T-helper 22 cell (primary cell): ENCODE measurements around the gene EPSTI1.
A peak's percentile ranks its signal among the peaks of the same experiment; 100 is the strongest.
"Not testable (repeated sequence)": the region's sequence is repeated elsewhere in the genome, so short reads cannot be mapped to it uniquely, and the experiment has no call there.

ENCODE experiments used
- DNase-seq: peaks from one replicate; pipeline ENCODE4 v3.0.0-alpha.2; 2020; ENCODE audit warnings: low read depth

EPSTI1 gene

DNA sequence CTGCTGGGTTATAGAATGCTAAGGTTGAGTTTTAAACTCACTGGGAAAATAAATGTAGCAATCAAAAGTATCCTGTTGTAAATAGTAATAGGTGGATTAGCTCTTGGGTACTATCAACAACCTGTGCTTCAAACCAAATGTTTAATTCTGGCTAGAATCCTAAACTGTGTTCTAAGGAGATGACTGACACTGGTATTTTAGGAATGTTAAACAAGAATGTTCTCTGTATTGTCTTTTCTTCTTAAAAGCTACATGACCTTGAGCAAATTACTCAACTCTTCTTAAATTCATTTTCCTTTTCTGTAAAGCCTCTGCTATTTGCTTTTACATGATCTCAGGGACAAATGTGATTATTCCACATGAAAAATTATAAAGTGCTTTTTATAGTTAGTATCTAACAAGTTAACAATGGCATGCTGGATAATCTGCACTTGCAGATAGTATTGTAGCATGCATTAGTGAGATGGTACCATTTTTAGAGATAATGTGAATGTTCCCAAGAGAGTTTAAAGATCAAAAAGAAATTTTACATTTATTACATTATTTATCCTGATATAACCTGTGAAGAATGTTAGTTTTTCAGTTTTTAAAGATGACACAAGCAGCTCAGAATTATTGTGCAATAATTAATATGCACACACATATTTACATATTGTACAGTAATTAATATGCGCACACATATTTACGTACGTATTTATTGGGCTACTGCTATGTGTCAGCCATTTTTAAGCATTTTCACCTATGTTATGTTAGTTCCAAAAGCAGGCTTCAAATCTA is 13.6 kb upstream of the EPSTI1 start:
- DNase-seq, result no peak

DNA sequence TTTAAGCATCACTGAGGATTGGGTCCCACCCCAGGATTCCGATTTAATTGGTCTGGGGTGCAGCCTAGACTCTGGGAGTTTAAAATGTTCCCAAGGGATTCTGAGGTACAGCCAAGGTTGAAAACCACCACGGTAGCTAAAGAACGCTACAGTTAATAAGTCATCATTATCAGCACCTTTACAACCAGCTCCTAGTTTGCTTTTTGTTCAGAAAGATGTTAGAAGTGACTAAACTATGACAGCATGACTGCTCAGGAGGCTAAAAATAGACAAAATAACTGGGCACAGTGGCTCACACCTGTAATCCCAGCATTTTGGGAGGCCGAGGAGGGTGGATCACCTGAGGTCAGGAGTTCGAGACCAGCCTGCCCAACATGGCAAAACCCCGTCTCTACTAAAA is 11.7 kb upstream of the EPSTI1 start:
- no peak for DNase-seq

DNA sequence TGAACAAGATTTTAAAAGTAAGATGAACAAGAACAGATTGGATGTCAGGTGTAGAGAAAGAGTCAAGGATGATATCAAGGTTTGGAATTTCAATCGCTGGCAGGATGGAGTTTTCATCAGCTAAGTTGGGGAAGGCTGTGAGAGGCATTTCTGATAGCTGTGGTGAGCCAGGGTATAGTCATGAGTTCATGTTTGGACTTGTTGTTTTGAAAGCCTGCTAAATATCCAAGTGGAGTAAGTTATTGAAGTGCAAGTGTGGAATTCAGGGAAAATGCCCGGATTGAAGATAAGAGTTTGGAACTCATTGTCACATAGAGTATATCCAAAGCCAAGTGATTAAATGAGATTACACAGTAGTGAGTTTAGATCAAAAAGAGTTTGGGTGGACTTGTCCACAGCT is 11.0 kb upstream of the EPSTI1 start:
- no peak for DNase-seq

DNA sequence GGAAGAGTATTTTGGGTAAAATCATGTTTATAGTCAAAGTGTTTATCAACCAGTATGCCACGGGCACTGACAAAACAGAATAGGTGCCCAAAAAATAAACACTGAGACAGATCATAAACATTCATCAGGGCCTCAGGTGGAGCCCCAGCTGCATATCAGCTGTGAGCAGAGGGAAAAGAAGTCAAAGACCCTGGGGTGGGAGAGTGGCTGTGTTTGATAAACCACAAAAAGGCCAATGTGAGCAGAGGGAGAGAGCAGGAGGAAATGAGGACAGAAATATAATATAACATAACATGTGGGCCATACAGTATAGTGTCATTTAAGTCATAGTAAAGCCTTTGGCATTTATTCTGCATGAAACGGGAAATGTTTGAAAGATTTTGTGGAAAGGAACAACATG is 10.0 kb upstream of the EPSTI1 start:
- no peak for DNase-seq

DNA sequence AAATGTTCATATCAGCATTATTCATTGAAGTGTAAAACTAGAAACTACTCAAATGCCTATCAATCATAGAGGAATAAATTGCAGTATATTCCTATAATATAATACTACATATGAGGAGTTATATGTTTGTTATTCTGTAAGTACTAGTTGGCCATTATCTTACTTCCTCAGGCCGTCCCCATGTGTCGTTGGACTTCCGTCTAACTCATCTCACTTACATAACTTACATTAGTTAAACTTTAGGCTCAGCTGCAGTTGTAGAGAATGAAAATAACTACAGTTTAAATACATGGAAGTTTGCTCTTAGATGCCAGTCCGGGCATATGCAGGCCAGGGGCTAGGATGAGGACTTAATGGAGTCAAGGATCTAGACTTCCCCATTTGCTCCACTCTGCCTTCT is 8.6 kb upstream of the EPSTI1 start:
- no peak for DNase-seq

DNA sequence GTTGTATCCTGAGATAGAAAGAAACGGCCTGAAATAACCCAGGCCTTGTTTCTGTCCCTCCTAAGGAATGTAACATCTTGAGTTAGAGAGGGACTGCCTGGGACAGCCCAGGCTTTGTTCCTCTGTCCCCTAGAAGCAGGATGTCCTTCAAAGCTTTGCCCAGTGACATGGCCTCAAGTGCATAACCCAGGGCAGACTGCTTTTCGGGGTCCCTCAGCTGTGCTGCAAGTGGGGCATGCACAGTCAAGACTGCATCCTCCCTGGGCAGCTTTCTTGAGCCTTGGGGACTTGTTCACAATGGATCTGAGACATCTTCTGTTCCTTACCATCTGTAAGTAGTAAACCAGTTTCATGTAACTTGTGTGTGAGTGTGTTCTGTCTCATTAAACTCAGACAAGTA is 7.5 kb upstream of the EPSTI1 start:
- no peak for DNase-seq

DNA sequence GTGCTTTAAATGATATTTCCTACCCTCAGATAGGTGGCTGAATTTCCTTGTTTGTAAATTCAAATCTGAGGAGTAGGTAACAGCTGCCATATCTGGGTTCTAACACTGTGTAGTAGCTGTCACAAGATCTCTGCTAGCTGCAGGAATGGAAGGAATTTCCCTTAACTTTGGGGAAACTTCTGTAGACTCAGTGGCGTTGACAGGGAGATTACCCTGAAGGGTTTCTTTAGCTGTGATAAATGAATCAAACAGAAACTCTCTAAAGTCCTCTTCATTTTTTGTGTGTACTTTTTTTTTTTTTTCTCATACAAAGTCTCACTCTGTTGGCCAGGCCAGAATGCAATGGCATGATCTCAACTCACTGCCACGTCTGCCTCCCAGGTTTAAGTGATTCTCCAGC is 5.3 kb upstream of the EPSTI1 start:
- DNase-seq, result no peak

DNA sequence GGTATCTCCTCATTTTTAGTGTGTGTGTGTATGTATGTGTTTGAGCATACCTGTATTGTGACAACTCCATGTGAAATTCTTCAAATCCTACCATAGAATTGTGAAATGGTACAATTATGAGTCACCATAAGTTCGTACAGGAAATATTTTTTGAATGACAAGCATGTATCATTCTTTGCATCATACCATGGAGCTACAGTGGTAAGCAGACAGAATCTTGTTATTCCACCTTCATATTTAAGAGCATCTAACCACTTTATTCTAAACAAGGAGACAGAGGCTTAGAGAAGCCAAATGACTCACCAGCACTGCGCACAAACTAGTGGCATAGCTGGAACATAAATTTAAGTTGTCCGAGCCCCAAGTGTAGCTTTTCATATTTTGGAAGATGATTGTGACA is 4.5 kb upstream of the EPSTI1 start:
- no peak for DNase-seq

DNA sequence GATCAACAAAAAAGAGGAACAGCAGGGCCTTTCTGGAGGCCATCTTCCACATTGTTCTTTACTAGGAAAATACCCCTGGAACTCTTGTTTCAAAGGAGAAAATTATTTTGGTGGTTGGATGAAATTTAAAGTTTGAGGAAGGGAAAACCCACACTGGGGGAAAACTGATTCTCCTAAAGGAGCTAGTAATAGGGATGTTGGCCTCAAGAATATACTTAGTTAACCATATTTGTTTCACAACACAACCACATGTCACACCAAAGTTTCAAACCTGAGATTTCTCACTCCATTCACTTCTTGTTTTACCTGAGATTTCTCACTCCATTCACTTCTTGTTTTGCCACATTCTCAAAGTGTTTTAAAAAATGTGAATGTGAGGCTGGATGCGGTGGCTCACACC is 2.8 kb upstream of the EPSTI1 start:
- DNase-seq, result no peak

DNA sequence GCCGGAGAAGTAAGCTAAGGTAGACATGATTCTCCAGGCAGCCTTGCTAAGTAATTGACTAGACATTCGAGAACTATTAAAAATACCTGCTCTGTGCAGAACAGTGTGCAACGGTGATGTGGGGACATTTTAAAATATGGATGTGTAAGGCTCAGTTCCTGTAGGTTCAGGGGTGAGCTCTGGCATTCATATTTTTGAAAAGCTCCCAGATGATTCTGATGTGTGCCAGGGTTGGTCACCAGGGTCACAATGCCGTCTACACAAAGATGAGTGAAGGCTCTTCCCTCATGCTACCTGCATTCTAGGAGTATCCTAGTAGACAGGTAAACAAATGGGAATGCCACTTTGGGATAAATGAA is 702 bp upstream of the EPSTI1 start:
- no peak for DNase-seq

DNA sequence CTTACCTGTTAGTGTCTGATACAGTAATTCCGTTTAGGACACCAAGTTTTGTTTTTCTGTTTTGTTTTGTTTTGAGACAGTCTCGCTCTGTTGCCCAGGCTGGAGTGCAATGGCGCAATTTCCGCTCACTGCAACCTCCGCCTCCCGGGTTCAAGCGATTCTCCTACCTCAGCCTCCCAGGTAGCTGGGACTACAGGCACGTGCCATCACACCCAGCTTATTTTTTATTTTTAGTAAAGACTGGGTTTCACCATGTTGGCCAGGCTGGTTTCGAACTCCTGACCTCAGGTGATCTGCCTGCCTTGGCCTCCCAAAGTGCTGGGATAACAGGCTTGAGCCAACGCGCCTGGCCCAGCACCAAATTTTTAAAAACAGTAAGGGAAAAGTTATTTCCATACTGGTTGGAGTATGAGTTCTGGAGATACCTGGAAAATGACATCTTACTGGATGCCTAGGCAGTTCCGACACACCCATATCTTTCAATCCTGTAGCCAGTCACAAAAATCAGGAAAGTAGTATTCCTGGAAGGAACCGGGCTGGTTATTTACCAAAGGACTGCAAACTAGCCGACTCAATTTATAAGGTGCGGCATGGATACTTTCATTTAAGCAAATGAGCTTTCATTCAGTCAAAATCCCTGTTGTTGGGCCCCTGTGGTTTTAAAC is 676 bp downstream of the EPSTI1 start:
- not testable (repeated sequence) for DNase-seq

DNA sequence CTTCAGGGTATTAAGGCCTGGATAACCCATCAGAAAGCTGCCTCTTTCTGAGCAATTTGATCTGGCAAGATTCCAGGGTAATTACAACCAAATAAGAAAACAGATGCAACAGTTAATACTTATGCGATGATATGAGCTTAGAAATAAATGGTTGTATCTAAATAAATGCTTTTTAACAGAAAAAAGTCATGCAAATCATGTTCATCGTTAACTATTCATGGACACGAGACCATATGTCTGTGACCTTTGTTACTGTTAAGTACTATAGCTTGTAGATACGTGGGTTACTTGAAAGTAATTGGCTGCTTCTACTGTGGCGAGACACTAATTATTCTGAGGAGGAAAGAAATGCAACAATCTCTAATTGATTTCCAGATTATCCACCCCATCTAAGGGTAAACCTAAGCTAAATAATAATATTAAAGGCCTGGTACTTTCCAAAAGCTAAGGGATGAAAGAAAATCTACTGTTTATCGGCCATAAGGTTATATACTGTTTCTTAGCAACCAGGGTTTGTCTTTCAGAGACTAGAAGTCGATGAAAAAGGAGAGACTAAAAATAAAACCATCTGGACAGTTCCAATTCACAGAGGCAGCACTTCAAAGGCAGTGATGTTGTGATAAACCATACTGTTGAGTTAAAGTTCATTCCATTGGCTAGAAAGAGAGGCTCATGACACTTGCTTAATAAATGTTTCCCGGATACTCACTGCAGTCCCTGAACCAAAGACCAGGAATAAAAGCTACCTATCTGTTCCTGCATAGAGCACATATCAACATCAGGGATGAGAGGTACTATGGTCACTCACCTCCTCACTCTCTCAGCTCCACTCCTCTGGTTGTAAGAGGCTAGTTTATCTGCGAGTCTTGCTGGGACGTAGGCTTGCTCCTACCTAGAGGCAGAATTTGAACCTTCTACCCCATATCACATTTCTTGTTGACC is 1.5 kb downstream of the EPSTI1 start:
- DNase-seq, result peak; percentile 3

DNA sequence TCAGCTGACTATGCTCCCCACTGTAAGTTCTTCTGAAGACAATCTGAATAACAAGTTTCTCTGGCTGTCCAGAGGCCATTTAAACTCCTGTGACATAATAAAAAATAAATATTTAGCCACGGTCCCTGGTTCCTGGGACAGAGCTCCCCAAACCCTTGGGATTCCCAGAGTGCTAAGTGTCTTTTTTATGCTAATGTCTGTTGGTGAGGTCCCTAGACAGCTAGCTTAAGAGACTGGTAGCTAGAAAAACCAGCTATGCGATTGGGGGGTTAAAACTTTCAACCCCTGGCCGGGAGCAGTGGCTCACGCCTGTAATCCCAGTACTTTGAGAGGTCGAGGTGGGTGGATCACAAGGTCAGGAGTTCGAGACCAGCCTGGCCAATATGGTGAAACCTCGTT is 5.9 kb downstream of the EPSTI1 start:
- no peak for DNase-seq

DNA sequence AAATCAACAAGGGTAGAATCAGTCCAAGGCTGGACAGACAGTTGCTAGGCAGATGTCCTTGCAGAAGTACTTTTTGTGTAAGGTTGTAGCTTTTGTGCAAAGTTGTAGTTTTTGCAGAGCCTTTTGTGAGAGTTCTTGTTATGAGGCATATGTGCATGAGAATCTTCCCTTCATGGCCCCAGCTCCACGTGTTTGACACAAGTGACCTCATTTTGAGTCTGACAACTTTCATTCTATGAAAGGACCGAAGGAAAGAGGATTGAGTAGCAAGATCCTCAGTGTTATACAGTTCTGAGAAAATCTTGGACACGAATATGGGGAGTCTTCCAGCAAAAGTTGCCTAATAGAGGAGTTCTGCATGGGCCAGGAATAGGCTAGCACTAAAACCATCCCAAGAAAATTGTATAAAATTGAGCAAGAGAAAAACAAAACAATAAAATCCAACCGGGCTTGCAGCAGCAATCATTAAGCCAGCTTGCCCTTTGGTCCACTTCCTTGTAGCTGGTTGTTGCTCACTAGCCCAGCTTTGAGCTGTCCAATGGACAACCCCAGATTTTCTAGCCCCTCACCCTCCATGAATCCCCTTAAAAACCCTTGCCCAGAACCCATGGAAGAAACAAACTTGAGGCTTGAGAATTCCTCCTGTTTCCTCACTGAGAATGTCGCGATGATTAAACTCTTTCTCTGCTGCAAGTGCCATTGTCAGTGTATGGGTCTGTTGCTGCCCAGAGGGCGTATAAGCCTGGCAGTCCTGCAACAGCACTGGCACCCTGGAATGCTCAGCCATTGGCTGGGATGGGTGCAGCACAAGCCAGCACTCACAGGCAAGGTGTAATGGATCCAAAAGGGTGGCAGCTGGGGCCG is 6.5 kb downstream of the EPSTI1 start:
- no peak for DNase-seq

DNA sequence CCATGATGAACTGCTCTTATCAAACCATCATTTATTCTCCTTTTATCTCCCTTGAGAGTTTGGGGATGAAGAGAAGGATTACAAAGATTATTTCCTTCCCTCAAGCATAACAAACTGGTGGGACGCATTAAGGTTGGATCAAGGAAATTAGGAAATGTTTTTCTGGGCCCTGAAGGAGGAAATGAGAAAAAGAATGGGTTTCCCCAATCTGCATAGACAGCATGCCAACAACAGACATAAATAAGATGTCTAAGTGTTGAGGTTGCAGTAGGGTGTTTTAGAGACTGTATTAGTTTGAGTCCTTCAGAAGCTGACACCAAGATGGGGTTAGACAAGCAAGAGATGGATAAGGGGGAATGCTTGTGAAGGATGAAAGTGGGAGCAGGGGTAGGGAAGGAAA is 7.3 kb downstream of the EPSTI1 start:
- DNase-seq, result no peak

DNA sequence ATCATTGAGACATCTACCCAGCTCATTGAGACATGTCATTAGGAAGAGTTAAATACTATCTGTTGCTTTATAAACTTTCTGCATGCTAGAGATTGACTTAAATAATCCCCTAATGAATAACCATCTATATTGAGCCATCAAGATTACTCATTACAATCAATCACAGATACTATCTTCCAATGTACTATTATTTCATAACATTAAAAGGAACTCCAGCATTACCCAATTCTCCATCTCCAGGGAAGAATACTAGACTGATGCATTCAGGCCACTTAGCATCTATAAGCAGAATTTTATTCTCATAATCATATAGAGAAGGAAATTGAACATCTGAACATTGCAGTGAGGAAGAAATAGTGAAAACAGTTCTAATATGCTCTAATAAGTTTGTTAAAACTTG is 8.0 kb downstream of the EPSTI1 start:
- no peak for DNase-seq

DNA sequence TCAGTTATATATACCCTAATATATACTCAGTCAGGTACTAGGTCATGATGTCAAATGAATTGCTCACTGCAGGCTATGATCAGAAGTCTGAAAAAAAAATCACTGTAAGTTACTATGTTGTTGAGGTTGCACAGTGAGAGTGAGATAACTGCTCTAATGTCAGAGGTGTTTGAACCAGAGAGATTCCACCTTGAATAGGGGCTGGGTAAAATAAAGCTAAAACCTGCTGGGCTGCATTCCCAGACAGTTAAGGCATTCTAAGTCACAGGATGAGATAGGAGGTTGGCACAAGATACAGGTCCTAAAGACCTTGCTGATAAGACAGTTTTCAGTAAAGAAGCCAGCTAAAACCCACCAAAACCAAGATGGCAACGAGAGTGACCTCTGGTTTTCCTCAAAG is 10.2 kb downstream of the EPSTI1 start:
- DNase-seq, result no peak

DNA sequence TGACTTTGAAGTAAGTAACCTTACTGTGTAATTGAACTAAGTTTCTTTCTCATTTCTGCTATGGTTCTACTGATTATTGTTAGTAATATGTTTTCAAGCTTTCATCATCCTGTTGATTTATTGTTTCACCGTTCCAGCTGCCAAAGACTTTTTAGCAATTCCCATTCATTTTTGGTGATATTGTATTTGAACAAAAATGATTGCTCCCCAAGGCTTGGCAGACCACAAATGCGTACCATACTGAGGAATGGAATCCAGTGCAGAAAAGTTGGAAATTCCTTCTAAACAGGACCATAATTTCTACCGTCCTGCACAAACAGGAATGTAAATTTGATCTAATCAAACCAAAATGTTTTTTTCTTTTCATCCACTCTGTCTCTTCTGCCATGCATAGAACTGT is 10.7 kb downstream of the EPSTI1 start:
- DNase-seq, result no peak

DNA sequence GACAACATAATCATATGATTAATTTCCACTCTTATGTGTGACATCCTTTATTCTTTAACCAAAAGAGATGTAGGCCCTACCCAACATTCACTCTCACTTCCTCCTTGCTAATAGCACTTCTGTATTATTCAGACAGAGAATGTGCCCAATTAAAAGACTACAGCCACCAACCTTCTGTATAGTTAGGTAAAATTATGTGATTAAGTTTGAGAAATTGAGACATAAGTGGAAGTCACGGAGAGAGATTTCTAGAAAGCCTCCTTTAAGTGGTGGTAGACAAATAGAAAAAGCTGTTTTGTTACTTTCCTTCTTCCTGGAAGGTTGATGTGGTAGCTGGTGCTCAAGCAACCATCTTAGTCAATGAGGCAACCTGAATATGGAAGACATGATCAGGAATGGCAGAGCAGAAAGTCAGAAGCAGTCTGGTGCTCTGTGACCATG is 14.8 kb downstream of the EPSTI1 start:
- no peak for DNase-seq

DNA sequence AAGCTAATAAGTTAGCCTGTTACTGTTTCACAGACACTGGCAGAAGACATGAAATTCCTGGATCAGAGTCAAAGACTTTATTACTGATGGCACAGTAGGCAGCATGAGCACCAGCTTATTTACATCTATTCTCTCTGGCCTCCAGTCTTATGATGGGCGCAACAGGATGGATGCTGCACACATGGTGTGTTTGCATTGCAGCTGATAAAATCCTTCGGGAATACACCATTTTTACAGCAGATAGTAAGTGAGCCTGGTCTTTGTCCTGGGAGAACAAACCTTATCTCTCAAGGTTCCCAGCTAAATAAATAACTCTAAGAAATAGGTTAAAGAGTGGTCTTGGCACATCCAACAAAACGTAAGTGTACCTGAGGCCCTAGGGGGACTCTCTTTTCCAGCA is 16.0 kb downstream of the EPSTI1 start:
- no peak for DNase-seq

DNA sequence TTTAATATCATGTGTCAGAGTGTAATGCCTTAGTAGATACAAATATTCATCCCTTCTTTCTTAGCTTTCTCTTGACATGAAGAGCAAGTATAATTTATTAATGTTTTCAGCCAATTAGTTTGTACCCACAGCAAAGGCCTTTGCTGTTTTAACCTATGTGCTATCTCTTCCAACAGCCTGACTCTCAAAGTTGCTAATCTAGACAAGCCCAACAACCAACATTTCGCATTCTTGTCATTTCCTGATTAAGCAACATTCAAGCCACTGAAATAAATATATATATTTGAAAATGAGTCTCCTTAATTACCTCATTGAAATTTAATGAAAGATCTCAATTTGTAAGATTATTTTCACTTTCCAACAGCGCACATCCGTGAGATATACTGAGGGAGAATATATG is 18.5 kb downstream of the EPSTI1 start:
- no peak for DNase-seq
